Keratinocyte (primary cell): Measurements from ENCODE around the gene EOGT. TPM values are rescaled to one million over a fixed set of nuclear protein-coding genes. Genes with fewer than 3 reads are reported as not detected.

Experiments used
- DNase-seq: peaks from one replicate; pipeline ENCODE4 v3.0.0-alpha.2; 2011; ENCODE audit warnings: low read depth, missing footprints, low spot score
- FAIRE-seq: peaks from 2 replicates; lab custom pipeline; 2011; peaks lifted over from hg19 to GRCh38; lab: Jason Lieb, UNC
- H2AFZ ChIP-seq: 2 replicates; pipeline ENCODE4 v1.6.0; 2012; ENCODE audit warnings: low read length, control low read depth, inconsistent platforms; ENCODE audit not compliant: control insufficient read depth
- H3K27ac ChIP-seq: 2 replicates; pipeline ENCODE4 v1.5.1; 2011; ENCODE audit warnings: low read length; ENCODE audit not compliant: control insufficient read depth, insufficient read depth
- H3K27me3 ChIP-seq: 3 replicates; pipeline ENCODE4 v1.6.0; 2011; ENCODE audit warnings: low read length; ENCODE audit not compliant: control insufficient read depth, insufficient read depth; ENCODE audit errors: extremely low read depth
- H3K36me3 ChIP-seq, 2 experiments: 2 replicates in 1 of 2; 3 replicates in 1 of 2; pipeline ENCODE4 v1.5.1; 2011; ENCODE audit warnings: low read length in 2 of 2, mild to moderate bottlenecking in 1 of 2; ENCODE audit not compliant: control insufficient read depth in 2 of 2, insufficient read depth in 2 of 2; ENCODE audit errors: extremely low read depth in 1 of 2
- H3K4me1 ChIP-seq: 3 replicates; pipeline ENCODE4 v1.5.1; 2011; ENCODE audit warnings: low read length; ENCODE audit not compliant: control insufficient read depth, insufficient read depth; ENCODE audit errors: extremely low read depth
- H3K4me2 ChIP-seq: 3 replicates; pipeline ENCODE4 v1.6.0; 2011; ENCODE audit warnings: low read depth, low read length; ENCODE audit not compliant: control insufficient read depth, insufficient read depth; ENCODE audit errors: extremely low read depth
- H3K4me3 ChIP-seq, 3 experiments: fragments of 200-600 bp in 1 of 3; sonication (generic) in 1 of 3; 2 replicates in 2 of 3; 3 replicates in 1 of 3; pipeline ENCODE4 v1.5.1; 2011 to 2016; ENCODE audit warnings: low read length in 3 of 3, mild to moderate bottlenecking in 3 of 3, control low read depth in 2 of 3, inconsistent platforms in 1 of 3, low read depth in 1 of 3, mixed read lengths in 1 of 3, mixed run types in 1 of 3, moderate library complexity in 1 of 3; ENCODE audit not compliant: control insufficient read depth in 2 of 3, insufficient read depth in 2 of 3; ENCODE audit errors: extremely low read depth in 1 of 3
- H3K79me2 ChIP-seq: 2 replicates; pipeline ENCODE4 v1.6.0; 2012; ENCODE audit warnings: low read length; ENCODE audit not compliant: control insufficient read depth, insufficient read depth
- H3K9ac ChIP-seq: 3 replicates; pipeline ENCODE4 v1.6.0; 2011; ENCODE audit warnings: low read length; ENCODE audit not compliant: control insufficient read depth, insufficient read depth; ENCODE audit errors: extremely low read depth
- H3K9me1 ChIP-seq: 3 replicates; pipeline ENCODE4 v1.6.0; 2011; ENCODE audit warnings: low read length; ENCODE audit not compliant: control insufficient read depth, insufficient read depth; ENCODE audit errors: extremely low read depth
- H3K9me3 ChIP-seq: 2 replicates; pipeline ENCODE4 v1.5.1; 2012; ENCODE audit warnings: low read depth, low read length; ENCODE audit not compliant: control insufficient read depth
- H4K20me1 ChIP-seq: 3 replicates; pipeline ENCODE4 v1.6.0; 2011; ENCODE audit warnings: low read length; ENCODE audit not compliant: control insufficient read depth, insufficient read depth; ENCODE audit errors: extremely low read depth
- EZH2 ChIP-seq: IDR thresholded peaks from one replicate; pipeline ENCODE4 v1.6.1; 2012; ENCODE audit warnings: inconsistent platforms, mild to moderate bottlenecking, low read length, moderate library complexity
- dilution Hi-C: fragments of 300-500 bp; cut with MboI; formaldehyde crosslinking; loops from one replicate; pipeline ENCODE4 v1.7.0; 2020; ENCODE audit warnings: low sequenced_read_pairs; ENCODE audit not compliant: extremely low pct_ligation_motif_present
- polyA plus RNA-seq, 5 experiments: library from polyadenylated mRNA; depleted of rRNA in 3 of 5; stranded (reverse) in 3 of 5; stranded (forward) in 1 of 5; unstranded in 1 of 5; fragments of >200 nt; gene quantifications; 1 replicate in 1 of 5; 2 replicates in 3 of 5; 3 replicates in 1 of 5; pipeline versions ENCODE4 v1.2.1 to v1.2.3, GENCODE V29; 2011 to 2012; ENCODE audit warnings: missing spikeins in 2 of 5, low read depth in 1 of 5, low replicate concordance in 1 of 5
- TF ChIP-seq, protein P1 (sequence below), 3 experiments: IDR thresholded peaks in 1 of 3; conservative IDR thresholded peaks in 1 of 3; optimal IDR thresholded peaks in 1 of 3; 2 replicates in 2 of 3; 3 replicates in 1 of 3; pipeline versions ENCODE3 to v1.5.1; 2011; ENCODE audit warnings: low read length in 3 of 3, mild to moderate bottlenecking in 3 of 3, moderate library complexity in 2 of 3, control low read depth in 1 of 3, inconsistent platforms in 1 of 3; ENCODE audit not compliant: insufficient read depth in 2 of 3; ENCODE audit errors: extremely low read depth in 1 of 3

EOGT gene
- polyA plus RNA-seq, 1 donor (not counting 4 experiments of a cell fraction or from before 2014, with no cell fraction given) = 39.0 TPM

DNA sequence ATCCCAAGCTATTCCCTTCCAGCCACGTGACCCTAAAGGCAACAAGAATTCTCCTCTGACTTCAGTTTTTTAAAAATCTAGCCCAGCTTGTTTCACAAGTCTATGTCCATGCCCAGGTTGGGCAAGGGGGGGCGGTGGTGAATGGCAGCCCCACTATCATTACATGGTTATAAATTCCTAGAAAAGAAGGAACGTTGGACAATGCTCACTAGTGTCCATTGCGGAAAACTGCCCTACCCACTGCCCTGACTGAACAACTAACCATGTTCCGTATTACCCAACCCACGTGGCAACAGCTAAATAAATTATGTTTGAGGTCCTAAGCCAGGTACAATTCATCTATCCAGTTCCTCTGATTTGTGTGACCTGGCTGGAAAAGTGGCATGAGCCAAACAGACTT lies 72.4 kb downstream of the EOGT start:
- H4K20me1 ChIP-seq = no peaks in the 10 kb centered on the region
- H3K36me3 ChIP-seq = no peaks in the 10 kb centered on the region
- H3K9ac ChIP-seq = no peak overlapping the region
- TF ChIP-seq EZH2 = no peak
- TF ChIP-seq, protein P1, sequence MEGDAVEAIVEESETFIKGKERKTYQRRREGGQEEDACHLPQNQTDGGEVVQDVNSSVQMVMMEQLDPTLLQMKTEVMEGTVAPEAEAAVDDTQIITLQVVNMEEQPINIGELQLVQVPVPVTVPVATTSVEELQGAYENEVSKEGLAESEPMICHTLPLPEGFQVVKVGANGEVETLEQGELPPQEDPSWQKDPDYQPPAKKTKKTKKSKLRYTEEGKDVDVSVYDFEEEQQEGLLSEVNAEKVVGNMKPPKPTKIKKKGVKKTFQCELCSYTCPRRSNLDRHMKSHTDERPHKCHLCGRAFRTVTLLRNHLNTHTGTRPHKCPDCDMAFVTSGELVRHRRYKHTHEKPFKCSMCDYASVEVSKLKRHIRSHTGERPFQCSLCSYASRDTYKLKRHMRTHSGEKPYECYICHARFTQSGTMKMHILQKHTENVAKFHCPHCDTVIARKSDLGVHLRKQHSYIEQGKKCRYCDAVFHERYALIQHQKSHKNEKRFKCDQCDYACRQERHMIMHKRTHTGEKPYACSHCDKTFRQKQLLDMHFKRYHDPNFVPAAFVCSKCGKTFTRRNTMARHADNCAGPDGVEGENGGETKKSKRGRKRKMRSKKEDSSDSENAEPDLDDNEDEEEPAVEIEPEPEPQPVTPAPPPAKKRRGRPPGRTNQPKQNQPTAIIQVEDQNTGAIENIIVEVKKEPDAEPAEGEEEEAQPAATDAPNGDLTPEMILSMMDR (optimal IDR thresholded peaks at IDR 0.05 in 1 of 3, IDR thresholded peaks at IDR 0.05 in 1 of 3, conservative IDR thresholded peaks at IDR 0.05 in 1 of 3; ENCODE audit: extremely low read depth in 1 of 3, insufficient read depth in 2 of 3, low read length in 3 of 3) = no peak
- H3K4me2 ChIP-seq = no peak overlapping the region
- DNase-seq (no peak), FAIRE-seq (no peak)
- no peaks in the 10 kb centered on the region for H3K4me1 ChIP-seq
- H2AFZ ChIP-seq = no peak overlapping the region
- H3K27me3 ChIP-seq = peaks cover 9% of the 10 kb centered on the region
- no peaks in the 10 kb centered on the region for H3K9me1 ChIP-seq
- H3K4me3 ChIP-seq = no peak overlapping the region
- H3K79me2 ChIP-seq = no peaks in the 10 kb centered on the region
- H3K27ac ChIP-seq = no peak overlapping the region
- no peaks in the 10 kb centered on the region for H3K9me3 ChIP-seq
- dilution Hi-C loops = no loop called here

DNA sequence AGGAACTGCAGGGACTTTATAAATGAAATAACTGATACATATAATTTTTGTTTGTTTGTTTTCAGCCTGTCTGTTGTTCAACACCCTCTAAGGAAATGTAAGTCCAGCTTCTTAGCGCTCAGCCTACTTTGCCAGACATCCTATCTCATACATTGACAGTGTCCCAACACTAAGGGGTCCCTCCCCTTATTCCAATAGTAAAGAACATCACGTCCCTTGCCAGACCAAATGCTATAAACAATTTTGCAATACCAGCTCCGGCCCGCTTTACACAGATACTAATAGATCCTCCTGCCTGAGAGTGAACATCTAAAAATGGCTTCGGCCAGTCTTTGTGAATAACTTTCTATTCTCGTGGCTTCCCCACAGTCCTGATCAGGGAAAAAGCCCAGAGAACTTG lies 76.6 kb downstream of the EOGT start:
- no peak for DNase-seq
- no peaks in the 10 kb centered on the region for H3K36me3 ChIP-seq
- dilution Hi-C loops = no loop called here
- FAIRE-seq = no peak
- no peaks in the 10 kb centered on the region for H3K9me1 ChIP-seq
- TF ChIP-seq, protein P1 (optimal IDR thresholded peaks at IDR 0.05 in 1 of 3, IDR thresholded peaks at IDR 0.05 in 1 of 3, conservative IDR thresholded peaks at IDR 0.05 in 1 of 3; ENCODE audit: extremely low read depth in 1 of 3, insufficient read depth in 2 of 3, low read length in 3 of 3) = no peak
- no peak for TF ChIP-seq EZH2
- no peaks in the 10 kb centered on the region for H3K9me3 ChIP-seq
- H3K4me3 ChIP-seq = no peak overlapping the region
- no peak overlapping the region for H3K4me2 ChIP-seq
- H4K20me1 ChIP-seq = no peaks in the 10 kb centered on the region
- H3K79me2 ChIP-seq = no peaks in the 10 kb centered on the region
- H2AFZ ChIP-seq = no peak overlapping the region
- no peak overlapping the region for H3K27ac ChIP-seq
- no peak overlapping the region for H3K9ac ChIP-seq
- no peaks in the 10 kb centered on the region for H3K4me1 ChIP-seq
- peaks cover 20% of the 10 kb centered on the region for H3K27me3 ChIP-seq
